ENCODE data around the gene MACF1.

DNA sequence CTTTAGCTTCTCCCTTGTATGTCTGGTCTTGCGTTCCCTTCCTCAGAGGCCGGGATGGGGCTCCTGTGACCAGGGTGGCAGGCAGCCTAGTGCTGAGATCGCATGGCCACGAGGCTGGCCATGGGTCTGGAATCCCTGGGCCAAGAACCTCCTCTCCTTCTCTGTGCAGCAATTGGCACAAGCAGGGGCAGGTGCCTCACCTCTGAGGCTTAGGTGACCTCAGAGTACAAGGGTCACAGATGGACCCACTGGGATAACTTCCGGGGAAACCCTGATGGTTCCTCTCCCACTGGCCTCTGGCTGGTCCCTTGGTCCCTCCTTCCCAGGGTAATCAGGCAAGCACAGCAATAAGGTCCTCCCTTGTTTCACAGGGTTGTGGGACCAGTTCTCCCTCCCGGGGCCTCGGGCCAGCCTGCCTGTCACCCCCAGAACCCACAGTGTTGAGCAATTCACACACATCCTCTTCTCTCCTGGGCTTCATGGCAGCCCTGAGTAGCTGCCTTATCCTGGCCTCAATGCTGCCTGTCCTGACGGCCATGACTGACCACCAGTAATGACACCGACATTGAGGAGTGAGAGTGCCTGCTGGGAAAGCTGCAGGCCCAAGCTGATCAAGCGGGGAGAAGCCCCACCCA lies 325.5 kb downstream of the MACF1 start:
- no peak for TF ChIP-seq POLR2A (IDR thresholded peaks at IDR 0.05; ENCODE audit: insufficient read depth in 1 of 2, low read depth in 2 of 2, low read length in 2 of 2)
- no peak for TF ChIP-seq ZNF317 (CRISPR knock-in tag; IDR thresholded peaks at IDR 0.05)
- no peak for TF ChIP-seq CTCF (CRISPR knock-in tag; IDR thresholded peaks at IDR 0.05)

Measured in HepG2 (cell line).